HEK293 (cell line): ENCODE data around the gene AIFM1.
A peak's percentile ranks its signal among the peaks of the same experiment; 100 is the strongest.

Experiments
- IKZF3 ChIP-seq: fragments of 450-650 bp; IDR thresholded peaks from 2 replicates; pipeline ENCODE4 v1.5.0; 2018; ENCODE audit warnings: missing biosample characterization, mild to moderate bottlenecking, missing genetic modification characterization, moderate library complexity
- SALL2 ChIP-seq: fragments of 450-650 bp; formaldehyde crosslinking; IDR thresholded peaks from 2 replicates; pipeline ENCODE4 v1.5.0; 2017; ENCODE audit warnings: missing biosample characterization, mild to moderate bottlenecking, missing genetic modification characterization, borderline replicate concordance
- ZBTB17 ChIP-seq: fragments of 450-650 bp; formaldehyde crosslinking; IDR thresholded peaks from 2 replicates; pipeline ENCODE4 v1.5.1; 2016; ENCODE audit warnings: missing biosample characterization, missing genetic modification characterization
- ZFP3 ChIP-seq: fragments of 450-650 bp; formaldehyde crosslinking; IDR thresholded peaks from 2 replicates; pipeline ENCODE4 v1.5.1; 2016; ENCODE audit warnings: low read depth, missing biosample characterization, missing genetic modification characterization
- ZNF10 ChIP-seq: fragments of 450-650 bp; formaldehyde crosslinking; IDR thresholded peaks from 2 replicates; pipeline ENCODE4 v1.5.1; 2017; ENCODE audit warnings: missing biosample characterization, missing genetic modification characterization
- ZNF155 ChIP-seq: fragments of 450-650 bp; formaldehyde crosslinking; IDR thresholded peaks from 2 replicates; pipeline ENCODE4 v1.5.1; 2016; ENCODE audit warnings: missing biosample characterization, missing genetic modification characterization
- ZNF341 ChIP-seq: fragments of 450-650 bp; formaldehyde crosslinking; IDR thresholded peaks from 2 replicates; pipeline ENCODE4; 2016; ENCODE audit warnings: low read depth, missing biosample characterization, missing genetic modification characterization
- ZNF394 ChIP-seq: fragments of 450-650 bp; formaldehyde crosslinking; IDR thresholded peaks from 2 replicates; pipeline ENCODE4 v1.5.1; 2016; ENCODE audit warnings: missing biosample characterization, missing genetic modification characterization, mild to moderate bottlenecking, moderate library complexity, borderline replicate concordance
- ZNF501 ChIP-seq: fragments of 450-650 bp; formaldehyde crosslinking; IDR thresholded peaks from 2 replicates; pipeline ENCODE4 v1.5.1; 2016; ENCODE audit warnings: missing biosample characterization, missing genetic modification characterization
- ZNF555 ChIP-seq: fragments of 450-650 bp; formaldehyde crosslinking; conservative IDR thresholded peaks from 2 replicates; pipeline ENCODE4 v1.5.1; 2017; ENCODE audit warnings: missing biosample characterization, mild to moderate bottlenecking, missing genetic modification characterization, inconsistent platforms
- ZNF621 ChIP-seq: fragments of 450-650 bp; formaldehyde crosslinking; IDR thresholded peaks from 2 replicates; pipeline ENCODE4 v1.5.1; 2017; ENCODE audit warnings: missing biosample characterization, missing genetic modification characterization
- ZNF670 ChIP-seq: fragments of 450-650 bp; formaldehyde crosslinking; IDR thresholded peaks from 2 replicates; pipeline ENCODE4 v1.5.1; 2016; ENCODE audit warnings: missing biosample characterization, missing genetic modification characterization, low read depth
- ZNF843 ChIP-seq: fragments of 450-650 bp; formaldehyde crosslinking; IDR thresholded peaks from 2 replicates; pipeline ENCODE4 v1.5.1; 2016; ENCODE audit warnings: missing biosample characterization, missing genetic modification characterization
- TF ChIP-seq, protein P1 (sequence below): fragments of 450-650 bp; IDR thresholded peaks from 2 replicates; pipeline ENCODE4 v1.5.1; 2018; ENCODE audit warnings: missing biosample characterization, mild to moderate bottlenecking, missing genetic modification characterization
- TF ChIP-seq, protein P2 (sequence below): fragments of 450-650 bp; formaldehyde crosslinking; IDR thresholded peaks from 2 replicates; pipeline ENCODE4 v1.5.1; 2016; ENCODE audit warnings: missing biosample characterization, missing genetic modification characterization
- TF ChIP-seq, protein P3 (sequence below): fragments of 450-650 bp; formaldehyde crosslinking; IDR thresholded peaks from 2 replicates; pipeline ENCODE4 v1.5.1; 2016; ENCODE audit warnings: missing biosample characterization, missing genetic modification characterization
- TF ChIP-seq, protein P4 (sequence below): fragments of 450-650 bp; formaldehyde crosslinking; IDR thresholded peaks from 2 replicates; pipeline ENCODE4 v1.5.1; 2016; ENCODE audit warnings: missing biosample characterization, missing genetic modification characterization
- TF ChIP-seq, protein P5 (sequence below): fragments of 450-650 bp; formaldehyde crosslinking; IDR thresholded peaks from 2 replicates; pipeline ENCODE4 v1.5.1; 2017; ENCODE audit warnings: missing biosample characterization, missing genetic modification characterization
- TF ChIP-seq, protein P6 (sequence below): fragments of 450-650 bp; formaldehyde crosslinking; IDR thresholded peaks from 2 replicates; pipeline ENCODE4 v1.5.1; 2016; ENCODE audit warnings: missing biosample characterization, missing genetic modification characterization
- TF ChIP-seq, protein P7 (sequence below): fragments of 450-650 bp; formaldehyde crosslinking; IDR thresholded peaks from 2 replicates; pipeline ENCODE4 v1.5.1; 2017; ENCODE audit warnings: missing biosample characterization, missing genetic modification characterization
- TF ChIP-seq, protein P8 (sequence below): fragments of 450-650 bp; formaldehyde crosslinking; IDR thresholded peaks from 2 replicates; pipeline ENCODE4 v1.5.1; 2016; ENCODE audit warnings: missing biosample characterization, missing genetic modification characterization
- TF ChIP-seq, protein P9 (sequence below): sonication (generic); formaldehyde crosslinking; IDR thresholded peaks from 2 replicates; pipeline ENCODE4 v1.8.1; 2022; ENCODE audit warnings: mild to moderate bottlenecking, moderate library complexity, missing genetic modification reagents

The AIFM1 gene

DNA sequence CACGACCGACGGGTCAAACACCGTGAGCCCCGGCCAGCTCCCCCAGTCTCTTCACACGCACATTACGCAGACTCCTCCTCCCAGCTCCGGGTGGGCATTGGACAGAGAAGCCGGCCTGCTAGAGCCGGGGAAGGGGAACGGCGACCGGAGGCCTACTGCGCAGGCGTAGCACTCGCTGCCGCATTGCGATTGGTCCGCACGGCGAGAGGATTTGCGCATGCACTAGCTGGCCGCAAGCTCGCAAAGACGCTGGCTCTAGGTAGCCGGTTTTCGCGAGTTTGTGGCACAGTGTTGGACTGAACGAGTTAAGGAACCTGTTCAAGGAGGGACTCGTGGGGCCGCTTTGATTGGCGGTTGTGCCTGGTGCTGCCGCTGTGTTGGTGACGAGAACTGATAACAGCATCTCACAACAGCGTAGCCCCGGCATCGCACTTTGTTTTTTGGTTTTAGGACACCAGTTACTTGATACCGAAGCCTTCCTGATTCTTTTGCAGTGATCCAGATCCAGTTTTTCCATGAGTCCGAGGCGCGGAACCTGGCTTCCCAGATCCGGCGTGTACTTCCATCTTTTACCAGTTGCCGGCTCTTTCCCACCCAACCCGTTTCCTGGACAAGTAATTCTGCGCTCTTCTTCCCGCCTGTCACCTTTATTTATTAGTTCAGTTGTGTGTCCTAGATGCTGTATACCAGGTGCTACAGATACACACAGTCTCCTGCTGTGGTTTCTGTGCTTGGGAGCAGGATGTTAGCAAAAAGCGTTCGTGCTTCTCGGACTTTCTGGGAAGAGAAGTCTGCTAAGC, at the start of gene AIFM1 (continued):
- TF ChIP-seq, protein P1, sequence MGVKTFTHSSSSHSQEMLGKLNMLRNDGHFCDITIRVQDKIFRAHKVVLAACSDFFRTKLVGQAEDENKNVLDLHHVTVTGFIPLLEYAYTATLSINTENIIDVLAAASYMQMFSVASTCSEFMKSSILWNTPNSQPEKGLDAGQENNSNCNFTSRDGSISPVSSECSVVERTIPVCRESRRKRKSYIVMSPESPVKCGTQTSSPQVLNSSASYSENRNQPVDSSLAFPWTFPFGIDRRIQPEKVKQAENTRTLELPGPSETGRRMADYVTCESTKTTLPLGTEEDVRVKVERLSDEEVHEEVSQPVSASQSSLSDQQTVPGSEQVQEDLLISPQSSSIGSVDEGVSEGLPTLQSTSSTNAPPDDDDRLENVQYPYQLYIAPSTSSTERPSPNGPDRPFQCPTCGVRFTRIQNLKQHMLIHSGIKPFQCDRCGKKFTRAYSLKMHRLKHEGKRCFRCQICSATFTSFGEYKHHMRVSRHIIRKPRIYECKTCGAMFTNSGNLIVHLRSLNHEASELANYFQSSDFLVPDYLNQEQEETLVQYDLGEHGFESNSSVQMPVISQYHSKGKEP (tag by site-specific recombination), result peak; percentile 72; the same call in 1 of the 2 replicates
- TF ChIP-seq ZNF670 (tag by site-specific recombination), result no peak
- no peak for TF ChIP-seq SALL2 (tag by site-specific recombination)
- TF ChIP-seq ZNF555 (tag by site-specific recombination), result no peak
- peak; percentile 92 for TF ChIP-seq IKZF3
- TF ChIP-seq ZNF501, result peak; percentile 87
- peak; percentile 57 for TF ChIP-seq ZNF394
- TF ChIP-seq, protein P2, sequence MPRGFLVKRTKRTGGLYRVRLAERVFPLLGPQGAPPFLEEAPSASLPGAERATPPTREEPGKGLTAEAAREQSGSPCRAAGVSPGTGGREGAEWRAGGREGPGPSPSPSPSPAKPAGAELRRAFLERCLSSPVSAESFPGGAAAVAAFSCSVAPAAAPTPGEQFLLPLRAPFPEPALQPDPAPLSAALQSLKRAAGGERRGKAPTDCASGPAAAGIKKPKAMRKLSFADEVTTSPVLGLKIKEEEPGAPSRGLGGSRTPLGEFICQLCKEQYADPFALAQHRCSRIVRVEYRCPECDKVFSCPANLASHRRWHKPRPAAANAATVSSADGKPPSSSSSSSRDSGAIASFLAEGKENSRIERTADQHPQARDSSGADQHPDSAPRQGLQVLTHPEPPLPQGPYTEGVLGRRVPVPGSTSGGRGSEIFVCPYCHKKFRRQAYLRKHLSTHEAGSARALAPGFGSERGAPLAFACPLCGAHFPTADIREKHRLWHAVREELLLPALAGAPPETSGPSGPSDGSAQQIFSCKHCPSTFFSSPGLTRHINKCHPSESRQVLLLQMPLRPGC (tag by site-specific recombination), result peak; percentile 69; the same call in 1 of the 2 replicates
- no peak for TF ChIP-seq ZFP3 (tag by site-specific recombination)
- TF ChIP-seq ZNF621 (tag by site-specific recombination), result no peak
- TF ChIP-seq ZNF843 (tag by site-specific recombination), result peak; percentile 42; the same call in 1 of the 2 replicates
- TF ChIP-seq, protein P3, sequence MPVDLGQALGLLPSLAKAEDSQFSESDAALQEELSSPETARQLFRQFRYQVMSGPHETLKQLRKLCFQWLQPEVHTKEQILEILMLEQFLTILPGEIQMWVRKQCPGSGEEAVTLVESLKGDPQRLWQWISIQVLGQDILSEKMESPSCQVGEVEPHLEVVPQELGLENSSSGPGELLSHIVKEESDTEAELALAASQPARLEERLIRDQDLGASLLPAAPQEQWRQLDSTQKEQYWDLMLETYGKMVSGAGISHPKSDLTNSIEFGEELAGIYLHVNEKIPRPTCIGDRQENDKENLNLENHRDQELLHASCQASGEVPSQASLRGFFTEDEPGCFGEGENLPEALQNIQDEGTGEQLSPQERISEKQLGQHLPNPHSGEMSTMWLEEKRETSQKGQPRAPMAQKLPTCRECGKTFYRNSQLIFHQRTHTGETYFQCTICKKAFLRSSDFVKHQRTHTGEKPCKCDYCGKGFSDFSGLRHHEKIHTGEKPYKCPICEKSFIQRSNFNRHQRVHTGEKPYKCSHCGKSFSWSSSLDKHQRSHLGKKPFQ (tag by site-specific recombination), result peak; percentile 14; the same call in 1 of the 2 replicates
- TF ChIP-seq, protein P4, sequence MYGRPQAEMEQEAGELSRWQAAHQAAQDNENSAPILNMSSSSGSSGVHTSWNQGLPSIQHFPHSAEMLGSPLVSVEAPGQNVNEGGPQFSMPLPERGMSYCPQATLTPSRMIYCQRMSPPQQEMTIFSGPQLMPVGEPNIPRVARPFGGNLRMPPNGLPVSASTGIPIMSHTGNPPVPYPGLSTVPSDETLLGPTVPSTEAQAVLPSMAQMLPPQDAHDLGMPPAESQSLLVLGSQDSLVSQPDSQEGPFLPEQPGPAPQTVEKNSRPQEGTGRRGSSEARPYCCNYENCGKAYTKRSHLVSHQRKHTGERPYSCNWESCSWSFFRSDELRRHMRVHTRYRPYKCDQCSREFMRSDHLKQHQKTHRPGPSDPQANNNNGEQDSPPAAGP (tag by site-specific recombination), result peak; percentile 97
- peak; percentile 70 for TF ChIP-seq ZNF341 (tag by site-specific recombination)
- TF ChIP-seq, protein P5, sequence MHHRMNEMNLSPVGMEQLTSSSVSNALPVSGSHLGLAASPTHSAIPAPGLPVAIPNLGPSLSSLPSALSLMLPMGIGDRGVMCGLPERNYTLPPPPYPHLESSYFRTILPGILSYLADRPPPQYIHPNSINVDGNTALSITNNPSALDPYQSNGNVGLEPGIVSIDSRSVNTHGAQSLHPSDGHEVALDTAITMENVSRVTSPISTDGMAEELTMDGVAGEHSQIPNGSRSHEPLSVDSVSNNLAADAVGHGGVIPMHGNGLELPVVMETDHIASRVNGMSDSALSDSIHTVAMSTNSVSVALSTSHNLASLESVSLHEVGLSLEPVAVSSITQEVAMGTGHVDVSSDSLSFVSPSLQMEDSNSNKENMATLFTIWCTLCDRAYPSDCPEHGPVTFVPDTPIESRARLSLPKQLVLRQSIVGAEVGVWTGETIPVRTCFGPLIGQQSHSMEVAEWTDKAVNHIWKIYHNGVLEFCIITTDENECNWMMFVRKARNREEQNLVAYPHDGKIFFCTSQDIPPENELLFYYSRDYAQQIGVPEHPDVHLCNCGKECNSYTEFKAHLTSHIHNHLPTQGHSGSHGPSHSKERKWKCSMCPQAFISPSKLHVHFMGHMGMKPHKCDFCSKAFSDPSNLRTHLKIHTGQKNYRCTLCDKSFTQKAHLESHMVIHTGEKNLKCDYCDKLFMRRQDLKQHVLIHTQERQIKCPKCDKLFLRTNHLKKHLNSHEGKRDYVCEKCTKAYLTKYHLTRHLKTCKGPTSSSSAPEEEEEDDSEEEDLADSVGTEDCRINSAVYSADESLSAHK (tag by site-specific recombination), result peak; percentile 66; the same call in 1 of the 2 replicates
- TF ChIP-seq, protein P6, sequence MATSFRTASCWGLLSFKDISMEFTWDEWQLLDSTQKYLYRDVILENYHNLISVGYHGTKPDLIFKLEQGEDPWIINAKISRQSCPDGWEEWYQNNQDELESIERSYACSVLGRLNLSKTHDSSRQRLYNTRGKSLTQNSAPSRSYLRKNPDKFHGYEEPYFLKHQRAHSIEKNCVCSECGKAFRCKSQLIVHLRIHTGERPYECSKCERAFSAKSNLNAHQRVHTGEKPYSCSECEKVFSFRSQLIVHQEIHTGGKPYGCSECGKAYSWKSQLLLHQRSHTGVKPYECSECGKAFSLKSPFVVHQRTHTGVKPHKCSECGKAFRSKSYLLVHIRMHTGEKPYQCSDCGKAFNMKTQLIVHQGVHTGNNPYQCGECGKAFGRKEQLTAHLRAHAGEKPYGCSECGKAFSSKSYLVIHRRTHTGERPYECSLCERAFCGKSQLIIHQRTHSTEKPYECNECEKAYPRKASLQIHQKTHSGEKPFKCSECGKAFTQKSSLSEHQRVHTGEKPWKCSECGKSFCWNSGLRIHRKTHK, result no peak
- peak; percentile 93 for TF ChIP-seq ZBTB17 (tag by site-specific recombination)
- TF ChIP-seq, protein P7, sequence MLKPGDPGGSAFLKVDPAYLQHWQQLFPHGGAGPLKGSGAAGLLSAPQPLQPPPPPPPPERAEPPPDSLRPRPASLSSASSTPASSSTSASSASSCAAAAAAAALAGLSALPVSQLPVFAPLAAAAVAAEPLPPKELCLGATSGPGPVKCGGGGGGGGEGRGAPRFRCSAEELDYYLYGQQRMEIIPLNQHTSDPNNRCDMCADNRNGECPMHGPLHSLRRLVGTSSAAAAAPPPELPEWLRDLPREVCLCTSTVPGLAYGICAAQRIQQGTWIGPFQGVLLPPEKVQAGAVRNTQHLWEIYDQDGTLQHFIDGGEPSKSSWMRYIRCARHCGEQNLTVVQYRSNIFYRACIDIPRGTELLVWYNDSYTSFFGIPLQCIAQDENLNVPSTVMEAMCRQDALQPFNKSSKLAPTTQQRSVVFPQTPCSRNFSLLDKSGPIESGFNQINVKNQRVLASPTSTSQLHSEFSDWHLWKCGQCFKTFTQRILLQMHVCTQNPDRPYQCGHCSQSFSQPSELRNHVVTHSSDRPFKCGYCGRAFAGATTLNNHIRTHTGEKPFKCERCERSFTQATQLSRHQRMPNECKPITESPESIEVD, result peak; percentile 30; the same call in 1 of the 2 replicates
- TF ChIP-seq ZNF10, result peak; percentile 43; the same call in 1 of the 2 replicates
- no peak for TF ChIP-seq ZNF155 (tag by site-specific recombination)
- TF ChIP-seq, protein P8, sequence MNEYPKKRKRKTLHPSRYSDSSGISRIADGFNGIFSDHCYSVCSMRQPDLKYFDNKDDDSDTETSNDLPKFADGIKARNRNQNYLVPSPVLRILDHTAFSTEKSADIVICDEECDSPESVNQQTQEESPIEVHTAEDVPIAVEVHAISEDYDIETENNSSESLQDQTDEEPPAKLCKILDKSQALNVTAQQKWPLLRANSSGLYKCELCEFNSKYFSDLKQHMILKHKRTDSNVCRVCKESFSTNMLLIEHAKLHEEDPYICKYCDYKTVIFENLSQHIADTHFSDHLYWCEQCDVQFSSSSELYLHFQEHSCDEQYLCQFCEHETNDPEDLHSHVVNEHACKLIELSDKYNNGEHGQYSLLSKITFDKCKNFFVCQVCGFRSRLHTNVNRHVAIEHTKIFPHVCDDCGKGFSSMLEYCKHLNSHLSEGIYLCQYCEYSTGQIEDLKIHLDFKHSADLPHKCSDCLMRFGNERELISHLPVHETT (tag by site-specific recombination), result peak; percentile 94
- TF ChIP-seq, protein P9, sequence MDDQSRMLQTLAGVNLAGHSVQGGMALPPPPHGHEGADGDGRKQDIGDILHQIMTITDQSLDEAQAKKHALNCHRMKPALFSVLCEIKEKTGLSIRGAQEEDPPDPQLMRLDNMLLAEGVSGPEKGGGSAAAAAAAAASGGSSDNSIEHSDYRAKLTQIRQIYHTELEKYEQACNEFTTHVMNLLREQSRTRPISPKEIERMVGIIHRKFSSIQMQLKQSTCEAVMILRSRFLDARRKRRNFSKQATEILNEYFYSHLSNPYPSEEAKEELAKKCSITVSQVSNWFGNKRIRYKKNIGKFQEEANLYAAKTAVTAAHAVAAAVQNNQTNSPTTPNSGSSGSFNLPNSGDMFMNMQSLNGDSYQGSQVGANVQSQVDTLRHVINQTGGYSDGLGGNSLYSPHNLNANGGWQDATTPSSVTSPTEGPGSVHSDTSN (CRISPR knock-in tag), result no peak
